Measurements from ENCODE around the gene TSC22D2.
A peak's percentile ranks its signal among the peaks of the same experiment; 100 is the strongest.

The TSC22D2 gene

DNA sequence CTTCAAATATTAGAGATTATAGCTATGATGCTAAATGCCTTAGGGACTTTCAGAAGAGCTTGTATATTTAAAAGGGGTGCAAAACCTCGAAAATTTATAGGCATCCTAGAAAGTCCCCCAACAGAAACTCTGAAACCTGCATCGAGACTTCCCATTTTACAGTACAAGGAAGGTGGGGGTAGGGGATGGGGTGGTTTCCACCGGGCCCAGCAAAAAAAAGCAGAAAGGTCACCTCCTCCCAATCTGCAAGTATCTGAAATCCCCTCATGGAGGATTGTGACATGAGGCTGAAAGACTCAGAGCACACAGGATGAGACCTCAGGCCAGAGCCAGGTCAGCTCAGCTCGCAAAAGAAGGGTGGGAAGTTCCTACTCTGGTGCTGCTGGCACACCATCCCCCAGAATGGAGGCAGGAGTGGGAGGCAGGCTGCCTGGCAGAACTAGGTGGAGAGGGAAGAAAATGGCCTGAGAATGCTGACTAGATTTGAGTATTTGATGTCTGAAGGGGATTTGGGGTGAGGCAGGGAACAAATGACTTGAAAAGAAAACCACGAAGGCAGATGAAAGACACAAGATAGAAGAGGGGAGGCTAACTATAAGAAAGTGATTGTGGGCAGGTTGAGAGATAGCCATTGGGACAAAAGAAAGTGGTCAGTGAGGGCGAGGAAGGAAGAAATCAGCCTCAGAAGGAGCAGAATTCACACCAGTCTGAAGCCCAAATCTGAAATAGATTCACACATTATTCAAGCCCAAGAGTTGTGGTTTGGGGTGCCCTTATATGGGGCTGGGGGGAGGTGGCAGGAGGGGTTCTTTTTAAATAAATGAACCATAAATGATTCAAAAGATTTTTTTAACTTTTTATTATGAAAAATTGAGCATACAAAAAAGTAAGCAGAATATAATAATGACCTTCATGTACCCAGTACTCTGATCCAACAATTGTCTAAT is 22.5 kb upstream of the TSC22D2 start:
- no peak for DNase-seq

DNA sequence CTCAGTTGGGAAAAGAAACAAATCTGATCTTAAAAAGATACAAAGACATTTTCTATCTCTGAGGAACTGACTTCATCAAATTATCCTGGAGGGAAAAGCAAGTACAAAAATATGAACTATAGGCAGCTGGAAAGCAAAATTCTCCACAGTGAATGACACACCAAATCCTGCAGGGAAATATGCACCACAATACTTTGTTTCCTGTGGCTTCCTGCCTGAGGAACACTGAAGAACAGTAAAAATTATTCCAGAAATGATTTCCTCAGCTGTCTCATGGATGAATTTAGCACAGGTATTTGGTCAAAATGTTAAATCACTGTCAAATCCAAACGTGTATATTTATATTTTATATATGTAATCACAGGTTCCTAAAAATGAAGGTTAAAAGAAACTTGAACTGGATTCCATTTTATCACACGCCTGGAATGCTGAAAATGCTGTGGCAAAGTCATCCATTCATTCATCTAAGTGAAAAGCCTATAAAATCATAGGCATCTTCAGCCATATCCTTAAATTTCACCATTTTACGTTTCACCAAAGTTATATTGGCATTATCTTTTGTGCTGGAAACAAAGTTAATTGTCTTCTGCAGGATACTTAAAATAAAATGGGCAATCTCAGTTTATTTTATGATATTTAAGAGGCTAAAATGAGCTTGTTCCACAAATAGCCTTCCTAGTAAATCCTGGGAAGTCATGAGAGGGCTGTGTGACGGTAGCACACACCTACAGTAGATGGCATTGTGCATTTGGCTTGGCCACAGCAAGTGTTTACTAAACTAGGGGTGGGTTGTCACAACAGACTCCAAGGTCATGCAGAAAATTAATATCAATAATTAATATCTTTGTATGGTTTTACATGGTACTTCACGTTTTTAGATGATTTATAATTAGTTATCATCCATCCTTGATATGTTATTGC is 19.3 kb upstream of the TSC22D2 start:
- no peak for DNase-seq

DNA sequence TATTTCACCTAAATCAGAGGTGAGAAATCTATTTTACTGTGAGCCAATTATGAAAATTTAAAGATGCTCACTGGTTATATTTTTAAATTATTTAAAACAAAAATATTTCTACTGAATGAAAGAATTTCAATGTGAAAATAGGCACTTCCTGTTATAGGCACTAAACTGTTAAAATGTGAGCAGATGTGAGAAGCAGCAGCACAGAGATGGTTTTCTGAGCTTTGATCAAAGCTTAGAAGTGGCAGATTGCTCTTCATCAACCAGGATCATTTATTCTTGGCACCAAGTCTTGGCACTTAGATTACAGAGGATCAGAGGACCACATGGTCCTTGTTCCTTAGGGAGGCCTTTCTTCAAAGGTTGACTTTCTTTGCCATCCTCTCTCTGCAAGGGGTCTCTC is 18.0 kb upstream of the TSC22D2 start:
- no peak for DNase-seq

DNA sequence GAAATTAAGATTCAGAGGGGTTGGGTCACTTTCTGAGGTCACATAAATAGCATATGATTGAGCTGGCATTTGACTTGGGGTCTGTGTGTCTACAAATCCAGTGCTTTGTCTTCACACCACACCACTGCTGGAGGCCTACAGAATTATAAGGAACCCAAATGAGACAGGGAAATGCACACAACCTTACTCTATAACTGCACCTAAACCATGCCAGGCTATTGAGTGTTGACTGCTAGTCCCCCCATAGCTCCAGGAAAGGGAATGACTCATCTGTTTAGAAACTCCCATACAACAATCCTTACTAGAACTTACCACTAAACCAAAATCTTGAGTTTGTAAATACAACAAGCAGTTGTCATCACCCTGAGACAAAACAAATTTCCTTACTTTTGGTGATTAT is 16.9 kb upstream of the TSC22D2 start:
- no peak for DNase-seq

DNA sequence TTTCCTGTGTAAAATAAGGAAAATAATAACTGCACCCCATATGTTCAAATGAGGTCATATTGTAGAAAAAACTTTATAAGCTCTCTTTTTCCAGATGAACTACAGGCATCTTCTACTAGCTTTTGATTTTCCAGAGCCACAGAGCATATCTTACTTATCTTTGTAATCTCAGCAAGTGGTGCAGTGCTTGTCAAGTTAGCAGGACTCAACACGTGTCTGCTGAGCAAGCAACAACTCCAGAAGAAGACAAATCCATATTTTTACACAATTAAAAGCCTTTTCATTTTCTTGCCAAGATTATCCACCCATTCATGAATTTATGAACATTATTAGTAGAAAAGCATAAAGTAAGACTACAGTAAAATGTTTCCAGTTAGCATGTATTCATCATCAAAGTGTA is 14.4 kb upstream of the TSC22D2 start:
- DNase-seq: no peak

DNA sequence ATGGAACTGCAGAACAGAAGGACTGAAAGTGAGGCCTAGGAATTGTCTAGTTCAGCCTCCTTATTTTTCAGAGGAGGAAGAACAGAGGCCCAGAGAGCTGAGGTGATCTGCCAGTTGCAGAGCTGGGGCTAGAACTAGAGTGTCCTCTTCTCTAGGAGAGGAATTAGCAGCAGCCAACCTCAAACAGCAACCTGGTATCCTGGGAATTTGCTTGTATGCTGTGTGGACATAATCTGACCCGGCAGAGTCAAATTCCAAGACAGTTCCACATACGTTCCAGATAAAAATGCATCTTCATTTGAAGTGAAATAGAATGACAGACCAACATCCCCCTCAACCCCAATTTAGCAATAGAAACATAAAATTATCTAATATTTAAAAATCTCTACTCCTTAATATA is 13.5 kb upstream of the TSC22D2 start:
- no peak for DNase-seq

DNA sequence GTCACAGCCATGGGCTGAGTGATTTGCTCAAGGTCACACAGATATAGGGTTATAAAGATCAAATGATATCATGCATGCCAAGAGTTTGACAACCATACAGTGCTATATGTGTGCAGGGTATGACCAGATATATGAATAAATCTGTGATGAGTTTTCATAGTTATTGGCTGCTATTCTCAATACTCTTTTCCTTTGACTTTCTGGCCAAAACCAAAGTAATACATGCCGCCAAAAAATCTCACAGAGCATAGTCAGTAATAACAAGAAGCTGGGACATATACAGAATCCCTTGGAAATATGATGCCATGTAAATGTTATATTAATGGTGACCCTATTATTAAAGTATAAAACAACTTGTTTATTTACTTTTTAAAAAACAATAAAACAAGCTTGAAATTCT is 11.6 kb upstream of the TSC22D2 start:
- no peak for DNase-seq

DNA sequence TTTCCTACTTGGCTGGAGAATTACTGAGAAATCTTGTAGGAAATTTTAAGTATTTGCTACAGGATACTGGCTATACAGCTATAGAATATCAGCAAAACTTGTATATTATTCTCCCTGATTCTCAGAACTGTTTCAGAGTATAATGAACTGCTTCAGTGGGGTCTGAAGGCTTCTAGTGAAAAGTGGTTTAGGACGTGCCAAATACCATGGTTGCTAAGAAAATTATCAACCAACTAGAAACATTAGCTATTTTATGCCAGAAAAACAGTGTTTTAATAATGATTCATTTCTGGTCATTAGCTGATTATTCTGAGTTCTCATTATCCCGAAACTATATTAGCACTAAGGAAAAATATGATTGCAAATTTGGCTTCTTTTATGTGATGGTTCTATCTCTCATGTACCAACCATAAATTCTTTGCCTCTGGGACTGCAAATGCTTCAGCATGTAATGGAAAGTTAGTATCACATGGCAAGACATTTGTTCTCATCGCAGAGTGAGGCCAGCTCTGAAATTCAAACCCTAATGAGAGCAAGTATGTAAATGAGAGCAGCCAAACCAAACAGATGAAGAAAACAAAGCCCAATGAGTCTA is 11.0 kb upstream of the TSC22D2 start:
- DNase-seq: no peak

DNA sequence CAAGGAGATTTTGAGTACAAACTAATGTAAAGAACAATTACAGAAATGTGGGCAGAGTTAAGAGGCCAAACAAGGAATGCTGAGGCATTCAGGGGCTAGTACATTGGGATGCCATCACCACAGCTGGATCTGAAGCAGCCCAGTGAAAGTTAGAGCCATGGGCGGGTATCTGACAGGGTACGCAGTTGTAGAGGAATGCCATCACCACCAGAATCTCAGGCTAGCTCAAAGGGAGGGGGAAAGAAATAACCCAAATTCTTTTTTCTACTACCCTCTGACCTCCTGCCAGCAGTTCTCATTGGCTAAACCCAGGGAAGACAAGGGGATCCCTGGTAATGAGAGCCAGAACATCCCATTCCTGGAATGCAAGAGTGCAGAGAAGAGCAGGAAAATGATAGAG is 9.0 kb upstream of the TSC22D2 start:
- DNase-seq: no peak

DNA sequence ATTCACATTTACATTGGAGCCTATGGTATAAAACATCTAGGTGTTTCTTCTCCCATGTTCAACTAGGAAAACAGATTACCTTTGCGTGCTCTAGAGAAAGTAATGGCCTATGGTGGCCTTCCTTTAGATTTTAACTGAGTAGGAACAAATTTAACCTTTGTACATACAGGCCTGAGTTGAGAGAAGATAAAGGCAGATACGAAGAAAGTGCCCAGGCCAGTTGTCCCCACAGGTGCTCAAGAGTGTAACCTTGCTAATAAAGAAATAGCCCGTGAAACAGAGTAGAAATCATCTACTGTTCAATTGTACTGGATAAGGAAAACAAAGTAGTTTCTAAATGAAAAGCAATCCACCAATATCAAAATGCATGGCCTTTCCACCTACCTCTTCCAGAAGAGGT is 6.8 kb upstream of the TSC22D2 start:
- DNase-seq: no peak

DNA sequence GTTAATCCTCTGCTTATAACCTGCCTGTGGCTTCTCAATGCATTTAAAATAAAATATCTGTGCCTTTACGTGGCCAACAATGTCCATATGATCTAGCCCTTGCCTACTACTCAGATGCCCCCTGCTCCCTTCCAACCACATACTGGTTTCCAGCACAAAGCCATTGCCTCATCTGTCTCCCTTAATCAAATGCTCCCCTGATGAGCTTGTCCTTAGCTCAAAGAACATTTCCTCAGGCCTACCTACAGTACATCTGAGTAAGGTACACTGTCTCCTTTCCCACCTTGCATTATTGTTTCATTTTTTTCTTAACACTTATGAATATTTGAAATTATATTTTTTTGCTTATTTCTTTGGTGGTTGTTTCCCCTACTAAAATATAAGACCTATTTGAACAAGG is 5.9 kb upstream of the TSC22D2 start:
- no peak for DNase-seq

DNA sequence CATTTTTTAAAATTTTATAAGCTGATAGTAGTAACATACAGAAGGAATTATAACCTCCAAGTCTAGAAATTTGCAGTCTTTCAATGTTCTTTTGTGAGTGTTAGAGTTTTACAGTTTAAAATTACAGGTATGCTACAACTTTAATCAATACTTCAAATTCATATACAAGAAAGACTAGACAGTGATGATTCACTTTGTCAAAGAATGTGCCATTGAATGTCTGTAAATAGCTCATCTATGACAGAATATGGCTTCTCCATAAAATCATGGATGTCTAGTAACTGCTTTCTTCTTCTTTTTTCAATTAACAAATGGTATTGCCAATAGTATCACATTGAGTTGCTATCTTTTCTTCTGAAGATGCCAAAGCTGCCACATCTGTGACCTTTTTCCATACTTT is 4.1 kb upstream of the TSC22D2 start:
- DNase-seq: no peak

DNA sequence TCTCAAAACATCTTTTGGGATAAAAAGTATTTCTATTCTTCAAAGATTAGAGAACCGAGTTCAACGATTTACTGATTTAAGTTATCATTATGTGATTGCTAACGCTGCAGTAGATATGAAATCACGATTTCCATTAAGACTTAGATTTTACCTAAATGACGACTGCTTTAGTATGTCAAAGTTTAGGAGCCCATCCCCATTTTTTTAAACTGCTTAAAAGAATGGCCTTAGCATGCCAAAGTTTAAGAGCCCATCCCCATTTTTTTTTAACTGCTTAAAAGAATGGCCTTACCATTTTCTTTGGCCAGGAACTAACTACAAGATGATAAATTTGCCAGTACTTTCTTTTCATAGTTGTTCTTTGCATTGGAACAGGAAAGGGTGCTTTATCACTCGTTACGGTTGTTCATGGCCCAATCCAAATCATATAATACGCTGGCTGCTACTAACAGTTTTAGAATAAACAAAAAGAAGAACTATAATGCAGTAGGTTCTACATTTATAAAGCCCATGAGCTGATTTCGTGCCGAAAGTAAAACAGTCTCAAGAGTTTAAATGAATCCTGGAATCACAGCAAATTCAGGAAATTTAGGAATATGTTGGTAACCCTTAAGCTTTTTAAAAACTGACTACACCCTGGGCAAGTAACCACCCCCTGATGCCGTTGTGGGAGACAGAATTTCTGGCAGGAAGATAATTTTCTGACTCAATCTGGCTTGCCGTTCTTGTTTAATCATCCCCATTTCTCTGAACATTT is 869 bp upstream of the TSC22D2 start:
- DNase-seq: no peak

DNA sequence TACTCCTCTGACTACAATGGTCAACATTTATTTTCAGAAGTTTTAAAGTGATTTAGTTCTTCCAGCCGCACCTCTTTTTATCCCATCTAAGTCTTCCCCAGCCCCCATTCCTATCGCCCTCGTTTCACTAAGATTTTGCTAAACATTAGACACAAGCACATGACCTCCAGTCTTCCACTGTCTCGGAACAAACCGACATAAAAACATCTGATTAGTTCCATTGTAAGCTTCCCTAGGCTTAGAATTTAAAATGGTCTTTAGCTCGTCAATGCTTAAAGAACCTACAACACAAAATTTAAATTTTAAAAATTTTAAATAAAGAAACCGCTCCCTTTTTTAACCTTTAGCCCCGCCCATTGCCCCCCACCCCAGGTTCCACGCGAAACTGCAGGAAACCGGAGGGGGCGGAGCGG is 284 bp upstream of the TSC22D2 start:
- DNase-seq: peak; percentile 71

DNA sequence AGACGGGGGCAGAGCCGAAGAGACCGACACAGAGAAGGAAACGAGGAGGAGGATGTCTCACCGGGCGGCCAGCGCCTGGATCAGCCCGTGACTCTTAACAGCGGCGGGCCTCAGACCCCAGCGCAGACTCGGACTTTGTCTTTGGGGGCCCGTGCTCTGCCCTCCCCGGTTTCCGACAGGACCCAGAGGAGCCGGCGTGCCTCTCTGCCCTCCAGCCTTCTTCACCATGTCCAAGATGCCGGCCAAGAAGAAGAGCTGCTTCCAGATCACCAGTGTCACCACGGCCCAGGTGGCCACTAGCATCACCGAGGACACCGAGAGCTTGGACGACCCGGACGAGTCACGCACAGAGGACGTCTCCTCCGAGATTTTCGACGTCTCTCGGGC is 1.0 kb downstream of the TSC22D2 start:
- peak; percentile 46 for DNase-seq

DNA sequence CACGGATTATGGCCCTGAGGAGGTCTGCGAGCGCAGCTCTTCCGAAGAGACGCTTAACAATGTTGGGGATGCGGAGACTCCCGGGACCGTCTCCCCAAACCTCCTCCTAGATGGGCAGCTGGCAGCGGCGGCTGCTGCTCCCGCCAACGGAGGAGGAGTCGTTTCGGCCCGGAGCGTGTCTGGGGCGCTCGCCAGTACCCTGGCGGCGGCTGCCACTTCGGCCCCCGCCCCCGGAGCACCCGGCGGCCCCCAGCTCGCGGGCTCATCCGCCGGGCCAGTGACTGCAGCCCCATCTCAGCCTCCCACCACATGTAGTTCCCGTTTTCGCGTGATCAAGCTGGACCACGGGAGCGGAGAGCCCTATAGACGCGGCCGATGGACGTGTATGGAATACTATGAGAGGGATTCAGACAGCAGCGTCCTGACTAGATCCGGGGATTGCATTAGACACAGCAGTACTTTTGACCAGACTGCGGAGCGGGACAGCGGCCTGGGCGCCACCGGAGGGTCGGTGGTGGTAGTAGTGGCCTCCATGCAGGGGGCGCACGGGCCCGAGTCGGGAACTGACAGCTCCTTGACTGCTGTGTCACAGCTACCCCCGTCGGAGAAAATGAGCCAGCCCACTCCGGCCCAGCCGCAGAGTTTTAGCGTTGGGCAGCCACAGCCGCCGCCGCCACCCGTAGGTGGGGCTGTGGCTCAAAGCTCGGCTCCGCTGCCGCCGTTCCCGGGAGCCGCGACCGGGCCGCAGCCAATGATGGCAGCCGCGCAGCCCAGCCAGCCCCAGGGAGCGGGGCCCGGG is 1.6 kb downstream of the TSC22D2 start:
- peak; percentile 52 for DNase-seq

DNA sequence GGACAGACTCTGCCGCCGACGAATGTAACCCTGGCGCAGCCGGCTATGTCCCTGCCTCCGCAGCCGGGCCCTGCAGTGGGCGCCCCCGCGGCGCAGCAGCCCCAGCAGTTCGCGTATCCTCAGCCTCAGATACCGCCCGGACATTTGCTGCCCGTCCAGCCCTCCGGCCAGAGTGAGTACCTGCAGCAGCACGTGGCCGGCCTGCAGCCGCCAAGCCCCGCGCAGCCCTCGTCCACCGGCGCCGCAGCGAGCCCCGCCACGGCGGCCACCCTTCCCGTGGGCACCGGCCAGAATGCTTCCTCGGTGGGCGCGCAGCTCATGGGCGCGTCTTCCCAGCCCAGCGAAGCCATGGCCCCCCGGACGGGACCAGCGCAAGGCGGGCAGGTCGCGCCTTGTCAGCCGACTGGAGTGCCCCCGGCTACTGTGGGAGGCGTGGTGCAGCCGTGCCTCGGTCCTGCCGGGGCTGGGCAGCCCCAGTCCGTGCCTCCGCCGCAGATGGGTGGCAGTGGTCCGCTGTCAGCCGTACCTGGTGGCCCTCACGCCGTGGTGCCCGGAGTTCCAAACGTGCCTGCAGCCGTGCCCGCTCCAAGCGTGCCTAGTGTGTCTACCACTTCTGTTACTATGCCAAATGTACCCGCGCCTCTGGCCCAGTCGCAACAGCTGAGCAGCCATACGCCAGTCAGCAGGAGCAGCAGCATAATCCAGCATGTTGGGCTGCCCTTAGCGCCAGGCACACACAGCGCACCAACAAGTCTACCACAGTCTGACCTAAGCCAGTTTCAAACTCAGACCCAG is 2.4 kb downstream of the TSC22D2 start:
- no peak for DNase-seq

DNA sequence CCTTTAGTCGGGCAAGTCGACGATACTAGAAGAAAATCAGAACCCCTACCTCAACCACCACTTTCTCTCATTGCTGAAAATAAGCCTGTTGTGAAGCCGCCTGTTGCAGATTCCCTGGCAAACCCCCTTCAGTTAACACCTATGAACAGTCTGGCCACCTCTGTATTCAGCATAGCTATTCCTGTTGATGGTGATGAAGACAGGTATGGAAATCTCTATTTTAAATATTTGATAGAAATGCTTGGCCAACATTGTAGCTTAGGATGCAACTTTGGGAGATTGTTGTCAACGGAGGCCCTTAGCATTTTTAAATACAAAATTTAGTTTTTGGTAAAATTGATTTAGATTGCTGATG is 3.0 kb downstream of the TSC22D2 start:
- no peak for DNase-seq

DNA sequence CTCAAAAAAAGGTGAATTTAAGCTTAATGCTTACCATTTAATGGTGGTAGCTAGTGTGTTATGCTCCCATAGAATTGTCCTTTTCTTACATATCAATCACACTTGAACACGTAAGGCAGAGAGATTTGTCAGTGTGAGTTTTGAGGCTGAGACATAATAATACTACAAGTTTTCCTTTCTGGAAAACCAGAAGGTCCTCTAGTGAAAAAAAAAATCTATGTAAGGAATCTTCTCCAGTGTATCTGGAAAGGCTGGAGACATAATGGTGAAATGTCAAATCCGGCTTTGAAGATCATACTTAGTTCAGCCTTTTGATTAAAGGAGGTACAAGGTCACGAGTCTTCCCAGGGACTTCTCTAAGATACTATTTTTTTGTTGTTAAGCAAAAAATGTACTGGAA is 3.4 kb downstream of the TSC22D2 start:
- DNase-seq: no peak

DNA sequence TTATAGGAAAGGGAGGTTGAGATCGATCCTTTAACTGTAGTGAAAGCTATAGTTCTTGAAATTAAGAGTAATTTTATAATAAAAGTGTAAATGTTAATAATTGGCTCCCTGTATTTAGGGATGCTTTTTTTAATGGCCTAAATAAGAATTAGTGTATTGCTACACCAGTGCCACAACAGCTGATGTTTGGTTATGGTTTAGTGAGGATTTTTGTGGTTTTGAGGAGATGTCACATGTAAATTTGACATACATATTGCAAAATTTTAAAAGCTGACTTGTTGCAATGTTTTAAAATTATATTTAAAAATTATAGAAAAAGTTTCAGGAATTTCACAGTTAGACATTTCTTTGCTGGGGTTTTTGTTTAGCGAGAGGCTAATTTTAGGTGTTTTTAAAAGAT is 3.9 kb downstream of the TSC22D2 start:
- no peak for DNase-seq

DNA sequence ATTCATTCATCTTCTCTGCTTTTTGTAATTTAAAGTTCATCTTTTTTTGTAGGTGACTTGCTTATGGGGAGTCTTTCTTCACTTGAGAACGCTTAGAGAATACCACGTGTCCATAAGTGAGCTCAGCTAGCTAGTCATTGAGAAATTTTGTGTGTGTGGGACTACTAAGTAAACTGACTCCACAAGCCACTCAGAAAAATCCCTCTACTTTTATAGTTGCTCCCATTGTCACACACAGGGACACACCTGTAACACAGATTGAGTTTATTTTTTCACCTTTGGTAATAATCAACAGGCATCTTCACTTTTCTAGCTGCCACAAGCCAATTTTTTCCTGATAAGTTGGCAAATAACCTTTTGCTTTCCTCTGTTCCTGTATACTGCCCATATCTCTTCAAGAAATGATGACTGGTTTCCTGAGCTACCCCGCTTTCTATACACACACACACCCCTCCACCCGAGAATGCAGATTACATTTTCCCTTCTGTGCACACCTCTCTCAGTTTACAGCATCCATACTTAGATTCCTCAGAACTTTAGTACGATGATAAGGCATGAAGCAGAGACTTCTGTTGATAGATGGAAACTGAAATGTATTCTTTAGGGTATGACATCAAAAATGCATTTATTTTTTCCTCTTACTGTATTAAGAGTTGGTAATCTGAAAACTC is 4.6 kb downstream of the TSC22D2 start:
- no peak for DNase-seq
